ENCODE data around the gene OTULIN. TPM values are rescaled to one million over a fixed set of nuclear protein-coding genes. Genes with fewer than 3 reads are reported as not detected.

OTULIN gene
- total and polyA plus RNA-seq, 2 of the 8 experiments (the other 6 are each of a cell fraction or from before 2014, with no cell fraction given), result 5.2 to 34.8 TPM

DNA sequence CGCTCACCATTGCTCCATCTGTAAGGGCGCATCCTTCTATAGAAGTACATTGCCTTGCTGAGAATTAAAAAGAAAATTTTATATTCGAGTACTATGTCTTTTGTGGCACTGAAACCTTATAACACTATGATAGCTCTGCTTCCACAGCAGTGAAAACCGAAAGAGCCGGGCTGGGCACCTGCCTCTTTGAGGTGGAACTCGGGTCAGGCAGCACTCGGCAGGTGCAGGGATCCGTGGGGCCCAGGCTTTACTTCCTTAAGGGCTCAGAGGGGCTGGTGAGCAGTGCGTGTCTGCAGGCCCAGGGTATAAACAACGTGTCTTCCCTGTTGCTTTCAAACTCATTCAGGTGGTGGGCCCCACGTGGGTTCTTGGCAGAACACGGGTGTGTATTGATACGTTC lies 69.9 kb downstream of the OTULIN start (continued):
- no peak for TF ChIP-seq CTCF (IDR thresholded peaks at IDR 0.05; ENCODE audit: control extremely low read depth in 1 of 3, insufficient read depth in 1 of 3, low read depth in 1 of 3, low read length in 3 of 3)
